ENCODE measurements around the gene NPS.

NPS gene

GRCh38 chr10:127600479-127600878 is 51.4 kb downstream of the NPS start:
- no peaks in the 10 kb centered on the region for H3K79me2 ChIP-seq (ENCODE audit: insufficient read depth, low read length)
- TF ChIP-seq, protein P1, sequence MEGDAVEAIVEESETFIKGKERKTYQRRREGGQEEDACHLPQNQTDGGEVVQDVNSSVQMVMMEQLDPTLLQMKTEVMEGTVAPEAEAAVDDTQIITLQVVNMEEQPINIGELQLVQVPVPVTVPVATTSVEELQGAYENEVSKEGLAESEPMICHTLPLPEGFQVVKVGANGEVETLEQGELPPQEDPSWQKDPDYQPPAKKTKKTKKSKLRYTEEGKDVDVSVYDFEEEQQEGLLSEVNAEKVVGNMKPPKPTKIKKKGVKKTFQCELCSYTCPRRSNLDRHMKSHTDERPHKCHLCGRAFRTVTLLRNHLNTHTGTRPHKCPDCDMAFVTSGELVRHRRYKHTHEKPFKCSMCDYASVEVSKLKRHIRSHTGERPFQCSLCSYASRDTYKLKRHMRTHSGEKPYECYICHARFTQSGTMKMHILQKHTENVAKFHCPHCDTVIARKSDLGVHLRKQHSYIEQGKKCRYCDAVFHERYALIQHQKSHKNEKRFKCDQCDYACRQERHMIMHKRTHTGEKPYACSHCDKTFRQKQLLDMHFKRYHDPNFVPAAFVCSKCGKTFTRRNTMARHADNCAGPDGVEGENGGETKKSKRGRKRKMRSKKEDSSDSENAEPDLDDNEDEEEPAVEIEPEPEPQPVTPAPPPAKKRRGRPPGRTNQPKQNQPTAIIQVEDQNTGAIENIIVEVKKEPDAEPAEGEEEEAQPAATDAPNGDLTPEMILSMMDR (conservative IDR thresholded peaks at IDR 0.05; ENCODE audit: low read length): no peak
- TF ChIP-seq EZH2phosphoT487 (IDR thresholded peaks at IDR 0.05; ENCODE audit: borderline replicate concordance): no peak
- H3K4me2 ChIP-seq (ENCODE audit: low read depth, low read length, poor library complexity, severe bottlenecking): no peak overlapping the region
- H3K4me1 ChIP-seq (ENCODE audit: insufficient read depth, low read length, poor library complexity, severe bottlenecking): no peaks in the 10 kb centered on the region
- H3K36me3 ChIP-seq (ENCODE audit: insufficient read depth, low read length): no peaks in the 10 kb centered on the region
- H3K4me3 ChIP-seq (ENCODE audit: low read length, poor library complexity, severe bottlenecking): no peak overlapping the region
- H3K9ac ChIP-seq (ENCODE audit: low read depth, low read length, poor library complexity, severe bottlenecking): no peak overlapping the region
- no peaks in the 10 kb centered on the region for H3F3A ChIP-seq (ENCODE audit: low read depth)
- no peak overlapping the region for H2AFZ ChIP-seq (ENCODE audit: low read length)
- H3K9me2 ChIP-seq (replicated peaks; ENCODE audit: low read depth, low read length): no peaks in the 10 kb centered on the region
- peaks cover 3% of the 10 kb centered on the region; the same call in 1 of the 2 replicates for H3K9me3 ChIP-seq (ENCODE audit: insufficient read depth, low read depth, low read length)
- H4K20me1 ChIP-seq (ENCODE audit: insufficient read depth, low read length, poor library complexity, severe bottlenecking): no peaks in the 10 kb centered on the region
- no peaks in the 10 kb centered on the region for H3K27me3 ChIP-seq (ENCODE audit: insufficient read depth, low read length, poor library complexity, severe bottlenecking)

Measured in Loucy (cell line).